Measurements from ENCODE around the gene PPP2R3A.

The PPP2R3A gene

GRCh38 chr3:135975536-135975935, 10.0 kb downstream of the PPP2R3A start:
- no peaks in the 10 kb centered on the region for H3K9me3 Mint-ChIP-seq
- TF ChIP-seq CTCF (IDR thresholded peaks at IDR 0.05; ENCODE audit: unreplicated experiment in 3 of 3), result no peak
- peaks cover under 1% of the 10 kb centered on the region for H3K36me3 Mint-ChIP-seq (ENCODE audit: low read depth)
- H3K27ac Mint-ChIP-seq, result no peak overlapping the region
- peaks cover 6% of the 10 kb centered on the region for H3K4me1 Mint-ChIP-seq
- no peaks in the 10 kb centered on the region for H3K27me3 Mint-ChIP-seq (ENCODE audit: low read depth)
- no peak overlapping the region for H3K4me3 Mint-ChIP-seq

- no peak overlapping the region for H3K27ac Mint-ChIP-seq
- no peak for TF ChIP-seq CTCF (IDR thresholded peaks at IDR 0.05; ENCODE audit: unreplicated experiment in 3 of 3)
- no peaks in the 10 kb centered on the region for H3K4me1 Mint-ChIP-seq
These were observed 14.8 kb downstream of the PPP2R3A start for GRCh38 chr3:135980343-135980742.

GRCh38 chr3:135981701-135982403, 16.3 kb downstream of the PPP2R3A start:
- Mint-ChIP-seq H3K9me3 (no peaks in the 10 kb centered on the region), H3K27ac (no peak overlapping the region), H3K36me3 (ENCODE audit: low read depth) (peaks cover 5% of the 10 kb centered on the region), H3K27me3 (ENCODE audit: low read depth) (no peaks in the 10 kb centered on the region), H3K4me3 (no peak overlapping the region), H3K4me1 (no peaks in the 10 kb centered on the region)
- no peak for TF ChIP-seq CTCF (IDR thresholded peaks at IDR 0.05; ENCODE audit: unreplicated experiment in 3 of 3)

More at GRCh38 chr3:135980343-135980742, 14.8 kb downstream of the PPP2R3A start:
- H3K9me3 Mint-ChIP-seq, result no peaks in the 10 kb centered on the region
- H3K27me3 Mint-ChIP-seq (ENCODE audit: low read depth), result no peaks in the 10 kb centered on the region
- H3K36me3 Mint-ChIP-seq (ENCODE audit: low read depth), result peaks cover 5% of the 10 kb centered on the region
- H3K4me3 Mint-ChIP-seq, result no peak overlapping the region

GRCh38 chr3:135982404-135982761, 16.9 kb downstream of the PPP2R3A start:
- Mint-ChIP-seq H3K27me3 (ENCODE audit: low read depth) (no peaks in the 10 kb centered on the region), H3K4me3 (no peak overlapping the region), H3K4me1 (no peaks in the 10 kb centered on the region), H3K27ac (no peak overlapping the region), H3K9me3 (no peaks in the 10 kb centered on the region), H3K36me3 (ENCODE audit: low read depth) (peaks cover 5% of the 10 kb centered on the region)
- no peak for TF ChIP-seq CTCF (IDR thresholded peaks at IDR 0.05; ENCODE audit: unreplicated experiment in 3 of 3)

GRCh38 chr3:135982922-135983581, 17.5 kb downstream of the PPP2R3A start:
- Mint-ChIP-seq H3K36me3 (ENCODE audit: low read depth) (peaks cover 5% of the 10 kb centered on the region), H3K9me3 (no peaks in the 10 kb centered on the region), H3K27ac (no peak overlapping the region), H3K4me1 (no peaks in the 10 kb centered on the region), H3K4me3 (no peak overlapping the region), H3K27me3 (ENCODE audit: low read depth) (no peaks in the 10 kb centered on the region)
- no peak for TF ChIP-seq CTCF (IDR thresholded peaks at IDR 0.05; ENCODE audit: unreplicated experiment in 3 of 3)

- H3K4me3 Mint-ChIP-seq, result no peak overlapping the region
These were observed 22.1 kb downstream of the PPP2R3A start for GRCh38 chr3:135987661-135988060.

More at GRCh38 chr3:135987661-135988060, 22.1 kb downstream of the PPP2R3A start:
- H3K27ac Mint-ChIP-seq, result no peak overlapping the region
- H3K36me3 Mint-ChIP-seq (ENCODE audit: low read depth), result no peaks in the 10 kb centered on the region
- H3K27me3 Mint-ChIP-seq (ENCODE audit: low read depth), result no peaks in the 10 kb centered on the region
- no peak for TF ChIP-seq CTCF (IDR thresholded peaks at IDR 0.05; ENCODE audit: unreplicated experiment in 3 of 3)
- no peaks in the 10 kb centered on the region for H3K9me3 Mint-ChIP-seq
- no peaks in the 10 kb centered on the region for H3K4me1 Mint-ChIP-seq
